Liver (tissue), 2 donors: ENCODE data around the gene RHOT2.

Source experiments
- HNF4A ChIP-seq, 2 donors: conservative IDR thresholded peaks; 2 replicates each; pipeline ENCODE4 v1.6.1; 2016; ENCODE audit warnings: antibody characterized with exemption in 2 of 2, mild to moderate bottlenecking in 2 of 2
- JUND ChIP-seq, 2 donors: IDR thresholded peaks; 2 replicates each; pipeline ENCODE4 v1.6.1; 2016; ENCODE audit warnings: antibody characterized with exemption in 2 of 2
- donor health status: healthy.

- TF ChIP-seq JUND (IDR thresholded peaks at IDR 0.05) (no peak), HNF4A (conservative IDR thresholded peaks at IDR 0.05) (no peak)
Measured at GRCh38 chr16:718922-719321, 51.0 kb downstream of the RHOT2 start.
